CD4-positive, alpha-beta T cell treated with Interferon gamma for 1 hour (primary cell): Measurements from ENCODE around the gene CDK4.

Source experiments
- DNase-seq: peaks from one replicate; pipeline ENCODE4 v3.0.0-alpha.2; 2020

CDK4 gene

DNA sequence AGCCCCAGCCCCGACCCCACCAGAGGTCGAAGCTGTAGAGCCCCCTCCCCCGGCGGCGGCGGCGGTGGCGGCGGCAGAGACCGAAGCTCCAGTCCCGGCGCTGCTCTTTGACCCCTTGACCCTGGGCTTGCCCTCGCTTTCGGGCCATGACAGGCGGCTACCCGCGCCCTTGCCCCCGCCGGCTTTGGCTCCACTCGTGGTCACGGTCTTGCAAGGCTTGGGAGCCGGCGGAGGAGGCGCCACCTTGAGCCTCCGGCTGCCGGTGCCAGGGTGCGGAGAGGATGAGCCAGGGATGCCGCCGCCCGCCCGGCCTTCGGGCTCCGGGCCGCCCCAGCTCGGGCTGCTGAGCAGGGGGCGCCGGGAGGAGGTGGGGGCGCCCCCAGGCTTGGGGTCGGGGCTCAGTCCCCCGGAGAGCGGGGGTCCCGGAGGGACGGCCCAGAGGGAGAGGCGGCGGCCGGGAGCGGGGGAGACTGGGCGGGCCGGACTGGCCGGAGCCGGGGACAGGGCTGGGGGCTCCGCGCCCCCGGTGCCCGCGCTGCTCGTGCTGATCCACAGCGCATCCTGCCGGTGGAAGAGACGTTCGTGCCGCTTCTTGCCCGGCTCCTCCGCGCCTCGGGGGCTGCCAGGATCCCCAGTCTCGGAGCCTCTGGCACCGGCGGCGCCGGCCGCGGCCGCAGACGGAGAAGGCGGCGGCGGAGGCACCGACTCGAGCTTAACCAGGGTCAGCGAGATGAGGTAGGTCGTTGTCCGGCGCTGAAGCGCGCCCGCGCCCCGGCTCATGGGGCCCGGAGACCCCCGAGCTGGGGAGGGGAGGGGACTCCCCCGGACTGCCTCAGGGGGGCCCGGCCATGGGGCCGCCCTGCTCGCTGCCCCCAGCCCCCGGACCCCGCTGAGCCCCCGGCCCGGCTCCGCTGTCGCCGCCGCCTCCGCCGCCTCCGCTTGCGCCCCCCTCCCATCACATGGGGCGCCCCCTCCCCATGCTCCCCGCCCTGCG is 14.3 kb downstream of the CDK4 start:
- DNase-seq, result no peak

DNA sequence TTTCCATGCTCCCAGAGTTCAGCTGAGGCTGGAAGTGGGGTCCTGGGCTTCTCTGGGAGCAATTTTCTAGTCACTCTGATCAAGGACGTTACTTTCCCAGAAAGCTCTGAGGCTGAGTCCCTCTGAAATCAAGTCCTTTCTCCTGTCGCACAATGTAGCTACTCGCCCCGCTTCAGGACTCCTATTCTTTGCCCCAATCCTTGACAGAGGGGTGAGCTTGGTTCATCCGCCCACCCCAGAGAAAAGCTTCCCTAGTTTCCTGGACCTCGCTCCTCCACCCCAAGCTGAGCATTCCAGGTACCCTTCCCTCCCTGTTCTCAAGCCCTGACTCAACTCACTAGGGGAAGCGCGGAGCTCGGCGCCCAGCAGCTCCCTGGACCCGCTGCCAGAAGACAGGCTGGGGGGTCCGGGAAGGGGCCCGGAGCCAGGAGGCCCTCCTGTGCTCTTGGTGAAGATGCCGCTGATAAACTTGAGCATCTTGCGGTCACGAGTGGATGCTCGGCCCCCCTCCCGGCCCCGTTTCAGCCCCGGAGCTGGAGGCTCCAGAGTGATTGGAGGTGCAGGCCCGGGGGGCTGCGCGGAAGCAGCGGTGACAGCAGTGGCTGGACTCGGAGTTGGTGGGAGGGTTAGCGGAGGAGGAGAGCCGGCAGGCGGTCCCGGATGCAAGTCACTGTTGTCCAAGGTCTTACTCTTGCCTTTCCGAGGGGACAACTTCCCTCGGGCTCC is 15.2 kb downstream of the CDK4 start:
- no peak for DNase-seq

DNA sequence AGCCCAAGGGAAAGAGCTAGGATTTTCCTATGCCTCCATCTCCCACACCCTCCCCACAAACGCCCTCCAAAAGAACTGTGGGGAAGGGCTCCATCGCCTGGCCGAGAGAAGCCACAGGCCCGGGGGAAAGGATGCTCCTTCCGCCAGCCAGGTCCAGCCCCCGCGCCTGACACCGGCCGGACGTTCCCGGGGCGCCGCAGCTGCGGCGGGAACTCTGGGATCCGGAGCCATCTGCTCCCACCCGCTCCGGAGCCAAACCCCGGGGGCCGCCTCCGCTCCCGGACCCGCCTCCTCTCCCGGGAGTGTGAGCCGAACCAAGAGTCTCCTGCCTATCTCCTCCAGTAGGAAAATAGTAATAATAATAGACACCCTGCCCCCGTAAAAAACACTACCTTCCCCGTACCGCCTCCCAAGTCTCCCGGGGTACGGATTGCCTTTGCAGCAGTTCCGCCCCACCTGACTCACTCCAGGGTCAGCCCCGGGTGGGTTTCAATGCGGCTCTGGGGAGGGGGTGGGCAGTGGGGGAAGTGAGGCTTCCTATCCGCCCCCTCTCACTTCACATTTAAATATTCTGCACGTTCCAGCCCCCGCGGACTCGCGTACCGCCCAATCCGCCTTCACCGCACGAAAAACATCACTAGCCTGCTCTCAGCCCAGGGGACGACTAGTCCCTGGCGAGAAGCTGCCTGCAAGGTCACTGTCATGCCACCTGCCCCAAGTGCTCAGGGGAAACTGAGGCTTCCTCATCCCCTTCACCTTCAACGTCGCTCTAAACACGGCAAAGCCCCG is 16.0 kb downstream of the CDK4 start:
- no peak for DNase-seq

DNA sequence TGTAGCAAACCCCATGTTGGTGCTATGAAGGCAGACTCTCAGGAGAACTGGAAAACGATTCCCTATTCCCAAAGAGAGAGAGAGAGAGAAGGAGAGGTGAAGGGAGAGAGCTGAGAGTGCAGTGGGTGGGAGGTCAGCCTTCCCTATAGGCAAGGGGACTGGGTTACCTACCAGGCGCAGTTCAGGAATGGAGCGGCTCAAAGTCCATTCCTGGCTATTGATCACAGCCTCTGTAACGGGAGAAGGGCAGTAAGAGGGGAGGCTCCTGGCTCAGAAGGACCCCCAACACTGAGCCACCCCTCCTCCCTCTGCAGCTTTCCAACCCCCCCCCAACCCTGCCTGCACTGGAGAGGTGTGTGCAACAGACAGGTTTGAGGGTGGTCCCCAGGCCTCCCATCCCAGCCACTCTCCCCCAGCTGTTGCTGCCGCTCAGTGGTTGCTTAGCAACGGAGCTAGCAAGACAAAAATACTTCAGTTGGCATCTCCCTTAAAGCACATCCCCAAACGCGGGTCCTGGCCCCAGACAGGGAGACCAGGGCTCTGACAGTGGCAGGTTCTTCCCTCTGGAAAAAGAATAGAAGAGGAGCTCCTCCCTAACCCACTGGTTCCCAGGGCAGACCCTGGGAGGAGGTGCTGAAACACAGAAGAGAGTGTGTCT is 16.8 kb downstream of the CDK4 start:
- DNase-seq, result no peak

DNA sequence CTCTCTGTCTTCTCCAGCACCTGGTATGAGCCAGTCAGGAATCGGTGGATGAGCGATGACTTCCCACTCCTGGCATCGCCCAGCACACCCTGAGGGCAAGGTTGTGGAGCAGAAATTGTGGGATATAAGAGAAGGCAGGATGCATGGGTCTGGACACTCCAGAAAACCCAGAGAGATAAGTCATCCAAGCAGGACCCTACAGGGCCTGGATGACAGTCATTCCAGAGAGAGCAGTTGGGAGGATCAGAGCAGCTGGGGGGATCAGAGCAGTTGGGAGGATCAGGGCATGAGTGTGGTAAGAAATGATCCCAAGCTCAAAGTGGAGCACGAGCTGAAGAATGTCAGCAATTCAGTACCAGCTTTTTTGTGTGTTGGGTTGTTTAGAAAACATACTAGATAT is 17.5 kb downstream of the CDK4 start:
- no peak for DNase-seq

DNA sequence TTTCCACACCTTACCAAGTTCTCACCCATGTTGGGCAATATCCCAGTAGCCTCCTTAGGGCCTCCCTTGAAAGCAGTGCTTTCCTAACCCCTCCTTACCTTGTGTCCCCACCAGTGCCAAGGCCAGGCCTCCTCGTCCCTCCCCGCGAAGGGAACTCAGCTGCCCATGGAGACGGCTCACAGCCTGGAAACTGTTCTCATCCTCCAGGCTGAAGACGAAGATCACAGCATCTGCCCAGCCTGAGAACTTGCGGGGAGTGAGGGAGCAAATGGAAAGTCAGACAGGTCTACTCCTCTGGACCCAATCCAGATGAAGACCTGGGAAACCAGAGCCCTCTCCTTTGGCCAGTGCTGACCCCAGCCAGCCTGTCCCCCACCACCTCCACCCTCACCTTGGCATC is 18.2 kb downstream of the CDK4 start:
- no peak for DNase-seq

DNA sequence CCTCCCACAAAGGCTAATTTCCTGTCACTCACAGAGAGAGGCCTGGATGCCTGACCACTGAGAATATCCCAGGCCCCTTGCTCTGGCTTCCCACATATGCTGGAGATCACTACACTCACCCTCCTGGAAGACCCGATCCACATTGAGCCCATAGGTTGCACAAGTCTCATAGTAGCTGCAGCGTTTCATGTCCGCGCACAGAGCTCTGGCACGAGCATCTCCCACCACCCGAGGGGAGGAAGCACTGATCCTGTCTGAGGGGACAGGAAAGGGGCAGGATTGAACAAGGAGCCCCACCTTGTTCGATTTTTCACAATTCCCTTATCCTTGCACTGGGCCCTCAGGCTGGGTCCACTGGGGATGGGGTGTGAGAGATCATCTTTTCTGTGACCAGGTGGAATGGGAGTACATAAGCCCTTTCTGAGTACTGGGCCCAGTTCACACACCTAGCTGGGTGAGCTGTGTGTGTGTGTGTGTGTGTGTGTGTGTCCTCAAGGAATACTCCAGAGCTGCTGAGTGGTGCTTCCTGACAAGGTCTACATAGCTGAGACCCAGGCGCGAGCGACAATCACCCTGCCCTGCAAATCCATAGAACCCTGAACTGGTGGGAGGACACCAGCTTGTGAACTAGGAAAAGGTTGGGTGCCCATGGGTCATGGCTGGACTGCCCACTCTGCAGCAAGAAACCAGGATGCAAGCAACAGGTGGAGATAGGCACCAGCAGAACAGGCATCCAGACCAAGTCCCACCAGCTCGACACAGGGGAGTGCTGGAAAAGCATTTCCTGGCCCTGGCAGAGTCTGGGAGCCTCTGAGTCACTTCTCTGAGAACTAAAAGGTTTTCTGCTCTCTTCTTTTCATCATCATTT is 19.1 kb downstream of the CDK4 start:
- no peak for DNase-seq

DNA sequence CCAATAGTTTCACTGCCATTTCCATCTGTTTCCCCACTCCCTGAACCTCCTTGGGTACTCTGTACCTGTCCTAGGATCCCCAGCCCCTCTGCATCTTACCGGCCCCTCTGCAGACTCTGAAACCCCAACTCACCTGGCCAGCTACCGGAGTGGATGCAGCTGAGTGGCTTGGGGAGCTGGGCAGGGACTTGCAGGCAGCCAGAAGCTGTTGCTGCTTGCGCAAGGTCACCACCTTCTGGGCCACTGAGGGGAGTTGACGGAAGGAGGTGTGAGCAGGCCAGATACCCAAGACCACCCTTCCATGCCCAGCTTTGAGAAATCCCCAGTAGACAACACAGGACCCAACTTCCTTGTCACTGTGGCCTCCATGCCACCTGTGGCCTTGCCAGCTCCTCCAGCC is 19.8 kb downstream of the CDK4 start:
- DNase-seq, result no peak

DNA sequence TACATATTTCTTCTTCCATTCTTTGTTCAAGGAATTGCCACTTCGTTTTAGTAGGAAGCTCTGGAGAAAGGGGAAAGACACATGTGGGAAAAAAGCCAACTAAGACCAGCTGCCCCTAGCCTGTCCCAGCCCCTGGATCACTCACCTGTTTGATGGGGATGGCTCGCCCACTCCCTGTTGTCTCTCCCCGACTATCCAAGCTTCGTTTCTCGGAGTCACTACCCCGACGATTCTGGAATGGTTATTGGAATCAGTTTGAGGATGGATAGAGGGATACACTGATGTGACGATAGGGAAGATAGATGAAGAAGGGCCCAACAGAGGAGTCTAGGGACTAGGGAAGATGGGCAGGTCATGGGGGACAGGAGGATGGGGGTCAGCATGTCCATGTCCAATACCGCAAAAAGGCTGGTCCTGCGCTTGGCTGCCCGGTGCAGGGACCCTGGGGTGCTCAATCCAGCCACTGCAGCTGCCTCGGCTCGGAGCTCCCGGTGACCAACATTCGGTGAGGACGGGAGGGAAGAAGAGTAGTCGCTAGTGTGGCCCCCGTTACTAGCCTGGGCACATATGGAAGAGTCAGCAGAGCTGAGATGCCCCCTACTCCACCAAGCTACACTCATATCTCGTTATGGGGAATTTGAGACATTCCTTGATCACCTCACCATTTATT is 20.6 kb downstream of the CDK4 start:
- DNase-seq, result no peak

DNA sequence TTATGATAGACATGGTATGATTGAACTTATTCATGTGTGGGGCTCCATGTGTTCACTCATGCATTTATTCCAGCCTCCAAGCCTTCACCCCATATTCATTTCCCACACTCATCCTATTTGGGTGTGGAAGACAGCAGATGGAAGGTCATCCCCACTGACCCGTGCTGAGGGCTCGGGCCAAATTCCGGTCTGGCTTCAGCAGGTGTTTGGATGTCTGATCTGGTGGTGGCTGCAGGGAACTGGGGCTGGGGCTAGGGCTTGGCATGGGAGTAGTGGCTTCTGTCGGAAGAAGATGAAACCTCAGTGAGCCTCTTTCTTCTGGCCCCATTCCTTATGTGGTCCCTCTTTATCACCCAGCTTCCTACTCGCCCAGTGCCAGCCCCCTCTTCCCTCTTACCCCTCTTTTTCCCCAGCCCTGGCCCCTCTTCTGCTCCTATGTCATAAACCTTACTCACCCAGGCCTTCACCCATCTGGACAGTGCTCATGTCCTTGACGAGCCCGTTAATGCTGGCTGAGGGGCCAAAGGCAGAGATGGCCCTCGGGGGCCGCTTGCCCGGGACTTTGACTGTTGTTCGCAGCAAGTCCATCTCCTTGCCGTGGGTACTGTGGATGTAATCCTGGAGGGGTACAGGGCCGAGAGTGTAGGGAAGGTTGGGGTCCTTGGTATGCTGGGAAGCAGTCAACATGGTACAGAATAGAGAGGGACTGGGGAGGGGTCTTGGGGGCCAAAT is 21.6 kb downstream of the CDK4 start:
- no peak for DNase-seq

DNA sequence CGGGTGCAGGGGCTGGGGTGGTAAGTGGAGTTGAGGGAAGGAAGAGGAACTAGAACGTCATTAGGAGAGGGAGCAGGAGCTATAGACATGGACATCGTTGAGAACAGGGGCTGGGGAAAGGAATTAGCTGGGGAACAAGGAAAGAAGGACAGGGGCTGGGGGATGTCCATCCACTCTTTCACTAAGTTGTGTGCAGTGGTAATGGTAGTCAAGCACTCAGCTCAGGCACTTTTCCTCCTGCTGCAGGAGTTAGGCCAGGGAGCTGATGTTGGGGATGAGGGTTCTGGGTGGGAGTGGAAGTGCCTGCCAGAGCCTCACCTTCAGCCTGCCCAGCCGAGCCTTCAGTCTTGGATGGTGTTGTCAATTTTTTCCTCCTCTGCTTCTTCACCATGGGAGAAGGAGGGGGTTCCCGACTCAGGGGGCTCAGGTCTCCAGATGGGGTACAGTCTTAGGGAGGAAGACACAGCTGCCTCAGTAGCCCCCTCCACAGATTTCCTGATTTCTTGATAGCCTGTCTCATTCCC is 22.7 kb downstream of the CDK4 start:
- no peak for DNase-seq

DNA sequence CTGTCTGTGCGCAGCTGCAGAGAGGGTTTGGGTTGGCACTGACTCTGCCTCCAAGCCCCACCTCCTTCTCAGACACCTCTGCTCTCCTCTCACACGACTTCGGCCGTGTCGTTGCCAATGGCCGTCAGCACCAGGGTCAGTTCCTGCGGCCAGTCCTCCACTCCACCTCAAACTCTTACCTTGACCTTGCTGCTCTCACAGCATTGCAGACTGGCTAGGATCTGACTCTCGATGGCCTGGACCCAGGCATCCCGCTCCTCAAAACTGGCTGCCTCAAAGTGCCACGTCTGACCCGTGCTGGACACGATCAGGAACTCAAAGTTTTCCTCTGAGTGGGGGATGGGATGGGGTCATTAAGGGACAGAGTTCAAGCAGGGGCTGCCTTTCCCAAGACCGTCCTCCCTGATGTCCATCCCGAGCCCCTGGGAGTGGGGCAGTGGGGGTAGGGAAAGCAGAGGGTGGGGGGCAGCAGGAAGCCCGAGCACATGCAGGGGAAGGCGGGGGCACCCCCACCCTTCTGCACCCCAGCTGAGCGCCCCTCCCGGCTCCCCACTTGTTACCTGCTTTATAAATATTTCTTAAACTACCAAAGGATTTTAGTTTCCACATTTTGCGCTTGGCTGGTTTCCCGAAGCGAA is 24.2 kb downstream of the CDK4 start:
- no peak for DNase-seq

DNA sequence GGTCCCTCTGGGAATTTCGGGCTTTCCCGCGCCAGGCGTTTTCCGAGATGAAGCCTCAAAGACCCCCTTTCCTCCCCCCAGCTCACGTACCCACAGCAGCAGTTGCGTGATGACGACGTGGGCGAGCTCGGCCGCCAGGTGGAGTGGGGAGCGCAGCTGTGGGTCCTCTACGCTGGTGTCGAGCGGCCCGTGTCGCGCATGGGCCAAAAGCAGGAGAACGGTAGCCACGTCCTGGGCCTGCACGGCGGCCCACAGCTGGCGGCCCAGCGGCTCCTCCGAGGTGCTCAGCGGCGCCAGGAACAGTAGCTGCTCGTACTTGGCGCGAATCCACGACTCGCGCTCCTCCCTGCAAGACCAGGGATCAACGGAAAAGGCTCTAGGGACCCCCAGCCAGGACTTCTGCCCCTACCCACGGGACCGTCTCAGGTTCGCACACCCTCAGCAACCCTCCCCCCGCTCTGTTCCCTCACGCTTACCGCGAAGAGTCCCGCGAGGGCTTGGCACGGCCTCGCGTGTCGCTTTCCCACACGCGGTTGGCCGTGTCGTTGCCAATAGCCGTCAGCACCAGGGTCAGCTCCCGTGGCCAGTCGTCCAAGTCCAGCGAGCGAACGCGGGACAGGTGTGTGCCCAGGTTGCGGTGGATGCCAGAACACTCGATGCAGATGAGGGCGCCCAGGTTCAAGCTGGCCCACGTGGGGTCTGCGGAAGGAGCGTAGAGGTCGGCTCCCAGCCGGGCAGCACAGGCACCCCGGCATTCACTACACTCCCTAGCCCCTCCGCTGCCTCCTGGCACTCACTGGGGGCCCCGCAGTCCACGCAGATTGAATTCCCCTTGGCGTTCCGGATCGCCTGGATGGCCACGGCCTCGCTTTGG is 25.0 kb downstream of the CDK4 start:
- no peak for DNase-seq

DNA sequence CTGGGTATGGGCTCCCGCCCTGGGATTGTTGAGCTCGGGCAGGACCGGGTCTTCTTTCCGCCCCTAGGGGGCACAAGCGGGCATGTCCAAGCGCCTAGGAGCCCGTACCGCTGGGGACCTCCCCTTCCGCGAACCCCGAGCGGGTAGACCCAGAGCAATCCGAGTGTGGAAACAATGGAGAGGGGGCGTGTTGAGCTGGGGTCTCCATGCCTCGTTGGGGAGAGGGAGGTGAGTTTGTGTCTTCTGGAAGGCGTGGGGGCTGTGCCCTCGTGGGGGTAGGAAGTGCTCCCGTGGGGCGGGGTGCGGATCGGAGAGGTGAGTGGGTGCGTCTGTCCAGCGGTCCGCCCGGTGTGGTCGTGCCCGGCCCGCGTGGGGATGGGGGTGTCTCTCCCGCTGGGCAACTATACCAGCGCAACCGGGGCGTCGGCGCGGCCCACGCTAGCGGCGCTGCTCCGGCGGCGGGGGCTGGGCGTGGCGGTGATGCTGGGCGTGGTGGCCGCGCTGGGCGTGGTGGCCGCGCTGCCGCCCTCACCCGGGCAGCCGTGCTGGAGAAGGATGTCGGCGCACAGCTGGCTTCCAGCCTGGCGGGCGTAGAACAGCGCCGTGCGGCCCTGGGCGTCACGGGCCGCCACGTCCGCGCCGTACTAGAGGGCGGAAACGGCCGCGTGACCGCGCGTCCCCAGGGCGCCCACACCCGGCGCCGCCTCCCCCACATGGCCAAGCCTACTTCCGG is 25.8 kb downstream of the CDK4 start:
- no peak for DNase-seq

DNA sequence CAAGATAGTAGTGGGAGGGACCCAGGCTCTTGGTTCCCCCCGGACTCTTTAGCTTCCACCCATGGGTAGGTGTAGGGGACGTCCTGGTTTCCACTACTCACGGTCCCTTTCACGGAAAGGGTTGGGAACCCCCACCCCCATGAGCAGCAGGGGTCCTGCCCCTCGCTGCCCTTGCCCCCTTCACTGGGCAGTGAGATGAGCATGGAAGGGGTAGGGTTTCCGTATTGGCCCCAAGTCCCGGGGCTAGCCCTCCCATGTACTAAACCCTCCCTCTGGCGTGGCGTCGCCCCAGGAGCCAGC is 26.3 kb downstream of the CDK4 start:
- no peak for DNase-seq

DNA sequence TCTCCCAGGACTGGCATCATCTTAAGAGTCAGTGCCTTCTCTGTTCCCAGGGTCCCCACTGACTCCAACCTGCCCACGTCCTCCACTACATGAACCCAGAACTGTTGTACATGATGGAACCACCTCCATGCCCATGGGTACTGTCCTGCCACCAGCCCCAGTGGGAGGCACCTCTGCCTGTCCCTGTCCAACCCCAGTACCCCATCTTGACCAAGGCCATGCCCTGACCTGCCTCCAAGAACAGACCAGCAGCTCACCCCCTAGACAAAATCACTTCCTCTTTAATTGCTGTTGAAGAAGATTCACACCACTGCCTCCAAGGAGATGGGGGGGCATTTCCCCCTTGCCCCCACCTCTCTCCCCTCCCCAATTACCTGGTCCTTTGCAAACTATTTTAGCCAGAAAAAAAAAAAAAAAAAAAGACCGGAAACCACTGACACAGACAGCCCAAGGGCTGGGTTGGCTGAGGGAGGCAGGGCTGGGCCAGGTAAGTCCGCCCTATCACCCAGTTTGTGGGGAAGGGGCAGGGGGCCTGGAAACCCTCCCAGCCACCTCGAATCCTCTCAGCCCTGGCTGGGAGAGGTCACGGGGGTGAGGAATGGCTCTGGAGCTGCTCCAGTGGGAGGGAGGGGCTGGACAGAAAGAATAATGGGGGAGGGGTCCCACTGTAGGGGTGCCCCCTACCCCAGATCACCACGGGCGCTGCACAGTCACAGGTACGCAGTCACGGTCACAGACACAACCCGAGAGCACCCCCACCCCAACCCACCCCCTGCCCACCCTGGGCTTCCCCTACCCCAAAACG is 27.0 kb downstream of the CDK4 start:
- DNase-seq, result no peak
